NCI-H128 (cell line): ENCODE data around the gene C11orf21.

Experiments
- DNase-seq: peaks from one replicate; lab custom pipeline; 2025; ENCODE audit not compliant: unreplicated experiment; lab: John Stamatoyannopoulos, UW

C11orf21 gene

DNA sequence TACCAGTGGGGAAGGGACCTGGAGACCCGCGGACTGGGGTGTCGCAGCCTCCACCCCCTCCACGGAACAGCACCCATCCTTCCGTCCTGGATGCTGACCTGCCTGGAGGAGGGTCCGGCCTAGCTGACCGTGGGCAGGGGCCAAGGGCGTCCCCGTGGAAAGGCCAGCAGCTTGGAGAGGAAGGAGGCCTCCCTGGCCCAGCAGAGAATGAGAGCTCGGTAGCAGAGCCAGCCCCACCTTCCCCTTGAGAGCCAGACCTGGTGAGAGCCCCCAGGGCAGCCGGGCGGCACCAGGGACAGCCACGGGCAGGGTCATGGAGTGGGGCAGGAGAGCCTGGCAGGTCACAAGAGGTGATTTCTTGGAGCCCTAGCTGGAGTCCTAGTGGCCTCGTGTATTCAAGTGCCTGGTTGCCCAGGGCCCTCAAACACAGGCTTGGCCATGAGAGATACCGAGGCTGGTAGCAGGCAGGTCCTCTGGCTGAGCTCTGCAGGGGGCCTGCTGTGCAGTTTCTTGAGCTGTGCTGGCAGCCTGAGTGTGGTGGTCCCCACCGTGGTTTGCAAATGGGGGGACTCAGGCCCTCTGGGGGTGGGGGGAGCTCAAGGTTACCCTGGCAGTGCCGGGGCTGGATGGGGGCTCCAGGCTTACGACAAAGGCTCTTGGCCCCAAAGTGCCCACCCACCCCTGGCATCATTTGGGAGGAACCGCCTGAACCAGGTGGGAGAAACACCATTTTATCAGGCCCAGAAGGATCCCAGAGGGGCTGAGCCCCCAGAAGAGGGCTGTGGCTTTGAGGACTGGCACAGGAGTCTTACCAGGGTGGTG lies 7.7 kb upstream of the C11orf21 start:
- DNase-seq = no peak

DNA sequence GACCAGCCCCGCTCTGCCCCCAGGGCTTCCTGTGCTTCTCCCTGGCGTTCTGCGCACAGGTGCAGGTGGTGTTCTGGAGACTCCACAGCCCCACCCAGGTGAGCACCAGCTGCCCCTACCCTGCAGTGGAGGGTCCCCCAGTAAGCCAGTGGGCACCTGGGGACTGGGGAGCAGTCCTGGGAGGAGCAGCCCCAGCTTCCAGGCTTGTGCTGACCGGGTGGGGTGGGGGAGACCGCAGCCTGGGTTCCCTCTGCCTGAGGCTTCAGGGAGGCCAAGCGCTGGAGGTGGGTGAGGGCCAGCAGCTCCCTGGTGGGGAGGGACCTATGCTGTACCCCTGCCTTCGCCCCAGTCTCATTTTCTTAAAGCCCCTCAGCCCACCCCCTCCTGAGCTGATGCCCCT lies 7.0 kb upstream of the C11orf21 start:
- no peak for DNase-seq

DNA sequence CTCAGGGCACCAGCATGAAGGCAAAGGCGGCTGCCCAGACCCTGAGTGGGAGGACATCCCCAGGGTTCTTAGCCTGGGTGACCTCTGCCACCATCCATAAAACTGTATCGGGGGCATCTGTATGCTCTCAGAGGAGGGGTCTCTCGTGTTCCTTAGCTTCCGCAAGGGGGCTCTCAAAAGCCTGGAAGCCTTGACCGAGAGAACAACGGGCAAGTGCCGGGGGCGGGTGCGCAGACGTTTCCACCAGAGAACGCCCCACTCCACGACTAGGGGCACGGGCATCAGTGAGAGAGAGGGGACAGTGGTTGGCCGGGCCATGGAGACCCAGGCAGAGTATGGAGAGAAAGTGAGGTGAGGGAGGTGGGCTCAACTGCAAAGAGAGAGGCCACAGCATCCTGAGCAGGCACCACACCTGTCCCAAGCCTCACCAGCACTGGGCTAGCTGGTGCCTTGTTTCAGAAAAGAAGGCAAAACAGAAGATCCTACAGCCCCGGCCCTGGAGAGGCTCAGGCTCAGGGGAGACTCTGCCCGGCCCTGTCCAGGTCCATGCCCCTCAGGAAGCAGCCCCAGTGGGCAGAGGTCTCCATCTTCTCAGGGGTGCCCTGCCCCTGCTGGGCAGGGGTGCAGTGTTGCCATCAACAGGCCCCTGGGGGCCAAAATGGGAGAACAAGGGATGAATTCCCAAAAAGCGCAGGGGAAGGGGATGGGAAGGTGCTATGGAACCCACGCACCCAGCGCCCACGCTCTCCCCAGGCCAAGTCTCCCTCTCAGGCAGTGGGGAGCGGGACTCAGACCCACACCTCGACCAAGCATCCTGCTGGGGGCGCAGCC lies 6.0 kb upstream of the C11orf21 start:
- DNase-seq = no peak

DNA sequence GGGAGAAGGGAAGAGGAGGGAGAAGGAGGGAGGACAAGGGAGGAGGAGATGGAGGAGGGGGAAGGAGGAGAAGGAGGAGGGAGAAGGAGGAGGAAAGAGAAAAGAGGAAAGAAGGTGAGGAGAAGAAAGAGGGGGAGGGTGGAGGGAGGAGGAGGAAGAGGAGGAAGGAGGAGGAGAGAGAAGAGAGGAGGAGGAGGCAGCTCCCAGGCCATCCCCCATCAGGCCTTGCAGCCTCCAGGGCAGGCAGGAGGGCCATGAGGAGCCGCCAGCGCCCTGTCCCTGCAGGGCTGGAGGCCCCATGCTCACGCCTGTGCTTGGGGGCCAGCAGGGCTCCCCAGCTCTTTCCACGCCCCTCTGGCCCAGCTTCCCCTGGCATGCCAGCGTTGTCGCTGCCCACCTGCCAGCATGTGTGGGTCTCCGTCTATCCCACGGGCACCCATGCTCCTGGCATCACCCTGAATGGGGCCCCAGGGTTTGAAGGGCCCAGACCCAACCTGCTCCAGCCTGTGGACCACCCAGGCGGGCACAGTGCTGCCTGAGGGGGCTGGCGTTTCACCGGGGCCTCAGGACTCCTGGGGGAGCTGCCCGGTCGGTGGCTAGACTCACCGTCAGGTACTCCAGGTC lies 5.3 kb upstream of the C11orf21 start:
- DNase-seq = no peak

DNA sequence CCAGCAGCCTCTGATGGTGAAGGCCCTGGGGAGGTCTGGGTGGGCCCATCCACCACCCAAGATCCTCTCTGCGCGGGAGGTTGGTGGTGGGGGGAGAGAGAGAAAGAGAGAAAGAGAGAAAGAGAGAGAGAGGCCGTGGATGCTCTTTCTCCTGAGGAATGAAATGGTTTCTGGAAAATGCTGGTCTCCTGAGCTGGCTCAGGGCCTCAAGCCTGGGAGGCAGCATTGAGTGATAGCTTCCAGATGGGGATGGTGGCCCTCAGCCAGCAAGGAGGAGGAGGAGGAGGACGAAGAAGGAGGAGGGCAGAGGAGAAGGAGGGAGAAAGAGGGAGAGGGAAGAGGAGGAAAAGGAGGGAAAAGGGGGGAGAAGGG lies 4.7 kb upstream of the C11orf21 start:
- no peak for DNase-seq

DNA sequence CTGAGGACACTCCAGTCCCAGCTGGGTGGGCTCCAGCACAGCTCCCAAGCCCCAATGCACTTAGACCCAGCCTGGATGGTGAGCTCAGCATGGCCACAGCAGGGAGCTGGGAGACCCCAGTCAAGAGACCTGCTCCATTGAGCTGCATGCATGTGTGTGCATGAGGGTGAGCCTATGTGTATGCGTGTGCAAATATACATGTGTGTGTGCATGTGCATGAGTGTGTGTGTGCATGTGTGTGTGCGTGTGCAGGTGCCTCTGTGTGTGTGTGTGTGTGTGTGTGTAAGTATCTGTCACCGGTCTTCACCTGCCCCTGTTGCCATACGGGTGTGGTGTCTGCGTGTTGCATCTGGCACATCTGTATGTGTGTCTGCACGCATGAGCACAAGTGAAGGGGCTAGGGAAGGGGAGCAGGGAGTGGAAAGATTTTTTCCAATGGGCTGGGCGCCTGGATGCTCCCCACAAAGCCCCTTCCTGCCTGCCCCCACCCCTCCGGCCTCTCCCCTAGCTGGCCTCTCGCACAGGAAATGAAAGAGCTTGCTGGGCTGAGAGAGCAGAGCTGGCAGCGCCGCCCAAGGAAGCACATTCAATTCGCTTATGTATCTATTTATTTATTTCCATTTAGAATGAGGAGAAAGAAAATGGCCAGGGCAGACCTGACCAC lies 4.2 kb upstream of the C11orf21 start:
- no peak for DNase-seq

DNA sequence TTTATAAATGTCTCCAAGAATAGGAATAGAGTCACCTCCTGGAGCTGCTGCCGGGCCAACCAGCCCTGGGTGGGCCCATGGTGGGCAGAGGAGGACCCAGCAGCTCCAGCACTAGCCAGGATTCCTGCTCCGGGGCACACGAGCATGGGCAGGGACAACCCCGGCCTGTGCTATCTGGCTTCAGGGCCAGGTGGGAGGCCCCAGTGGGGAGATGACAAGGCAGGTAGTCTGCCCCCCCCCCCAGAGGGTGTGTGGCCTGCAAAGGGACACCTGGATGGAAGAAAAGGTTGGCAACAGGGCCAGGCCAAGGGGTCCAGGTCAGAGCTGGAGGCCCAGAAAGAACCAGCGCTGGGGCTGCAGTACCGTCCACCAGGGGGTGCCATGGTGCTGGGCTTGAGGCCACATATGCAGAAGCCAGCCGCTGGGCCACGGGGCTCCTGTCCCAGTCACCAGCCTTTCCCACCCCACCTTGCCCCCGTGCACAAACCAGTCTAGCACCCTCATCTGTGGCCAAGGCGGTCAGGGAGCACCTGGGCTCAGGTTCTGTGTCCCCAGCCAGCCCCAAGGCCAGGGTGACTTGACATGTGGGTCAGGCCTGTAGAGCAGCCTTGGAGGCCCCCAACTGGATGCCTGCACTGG lies 3.5 kb upstream of the C11orf21 start:
- no peak for DNase-seq

DNA sequence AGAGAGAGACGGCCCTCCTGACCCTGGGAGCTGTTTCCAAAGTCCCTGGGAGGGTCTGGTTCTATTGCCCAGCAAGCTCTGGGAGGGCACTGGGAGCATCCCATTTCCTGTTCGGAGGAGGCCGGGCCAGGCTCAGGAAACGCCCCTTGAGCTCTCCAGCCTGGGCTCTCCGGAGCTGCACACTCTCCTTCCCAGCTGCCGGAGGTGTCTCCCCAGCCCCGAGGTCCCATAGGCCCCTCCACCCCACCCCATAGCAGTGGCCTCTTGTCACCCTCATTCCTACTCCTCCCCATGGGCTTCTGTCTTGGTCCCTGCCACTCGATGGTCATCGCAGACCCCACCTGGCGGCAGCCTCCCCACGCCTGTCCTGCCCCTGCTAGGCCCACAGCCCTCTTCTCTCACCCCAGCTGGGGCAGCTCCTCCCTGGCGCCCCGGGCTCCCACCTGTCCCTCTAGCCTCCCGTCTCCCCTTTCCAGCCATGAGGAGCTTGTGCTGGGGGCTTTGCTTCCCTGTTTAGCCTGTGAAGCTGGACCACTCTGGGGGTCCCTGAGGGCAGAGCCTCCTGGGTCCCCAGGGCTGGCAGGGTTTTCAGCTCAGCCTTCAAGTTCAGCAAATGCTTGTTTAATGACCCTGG lies 2.9 kb upstream of the C11orf21 start:
- DNase-seq = no peak

DNA sequence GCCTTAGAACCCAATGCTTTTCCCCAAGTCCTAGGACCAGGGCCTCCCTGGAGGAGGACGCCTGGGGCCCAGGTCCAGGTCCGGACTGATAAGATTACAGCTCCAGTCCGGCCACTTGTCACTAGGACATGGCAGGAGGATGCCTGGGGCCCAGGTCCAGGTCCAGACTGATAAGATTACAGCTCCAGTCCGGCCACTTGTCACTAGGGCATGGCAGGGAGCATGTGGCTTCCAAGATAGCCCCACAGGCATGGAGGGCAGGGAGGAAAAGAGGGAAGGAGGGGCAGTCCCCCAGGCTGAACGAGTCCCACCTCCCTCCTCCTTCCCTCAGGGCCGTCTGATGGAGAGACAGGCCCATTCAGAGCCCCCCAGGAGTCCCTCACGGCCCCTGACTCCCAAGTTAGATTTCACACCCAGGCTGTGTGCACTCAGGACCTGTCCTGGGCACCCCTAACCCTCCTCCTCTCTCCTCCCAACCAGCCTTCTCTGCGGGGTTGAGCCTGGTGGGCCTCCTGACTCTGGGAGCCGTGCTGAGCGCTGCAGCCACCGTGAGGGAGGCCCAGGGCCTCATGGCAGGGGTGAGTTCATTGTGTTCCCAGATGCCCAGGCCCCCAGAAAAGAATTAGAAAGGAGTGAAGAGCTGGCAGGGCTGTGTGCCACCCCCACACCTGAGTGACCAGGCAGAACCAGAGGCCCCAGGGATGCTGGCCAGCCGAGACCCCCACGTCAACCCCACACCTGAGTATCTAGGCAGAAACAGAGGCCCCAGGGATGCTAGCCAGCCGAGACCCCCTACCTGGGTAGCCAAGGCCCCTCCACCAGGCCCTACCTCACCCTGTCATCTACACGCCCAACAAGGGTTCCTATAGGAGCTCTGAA lies 2.1 kb upstream of the C11orf21 start:
- DNase-seq = no peak

DNA sequence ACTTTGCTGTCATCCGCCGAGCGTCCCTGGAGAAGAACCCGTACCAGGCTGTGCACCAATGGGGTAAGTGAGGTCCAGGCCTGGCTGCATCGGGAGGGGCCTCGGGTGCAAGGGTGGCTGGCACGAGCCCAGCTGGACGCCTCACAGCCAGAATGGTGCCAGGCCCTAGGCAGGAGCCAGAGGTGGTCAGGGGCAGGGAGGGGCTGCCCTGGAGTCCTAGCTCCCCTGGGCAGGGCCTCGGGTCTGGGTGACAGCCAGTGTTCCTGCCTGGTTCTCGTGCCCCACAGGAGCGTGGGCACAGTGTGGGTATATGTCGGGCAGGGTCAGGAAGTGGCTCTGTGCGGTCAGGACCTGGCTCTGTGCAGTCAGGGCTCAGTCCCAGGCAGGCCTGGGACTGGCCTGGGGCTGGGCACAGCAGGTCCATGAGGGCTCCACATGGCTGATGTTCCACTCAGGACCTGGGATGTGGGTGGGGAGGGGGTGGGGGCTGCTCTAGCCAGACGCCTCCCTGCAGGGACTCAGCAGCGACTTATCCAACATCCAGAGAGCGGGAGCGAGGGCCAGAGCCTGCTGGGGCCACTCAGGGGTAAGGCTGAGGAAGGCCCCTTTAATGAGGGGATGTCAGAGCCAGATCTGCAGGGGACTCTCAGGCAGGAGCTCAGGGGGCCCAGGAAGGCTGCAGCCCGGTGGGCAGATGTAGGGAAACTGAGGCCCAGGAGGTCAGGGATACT lies 1.3 kb upstream of the C11orf21 start:
- no peak for DNase-seq

DNA sequence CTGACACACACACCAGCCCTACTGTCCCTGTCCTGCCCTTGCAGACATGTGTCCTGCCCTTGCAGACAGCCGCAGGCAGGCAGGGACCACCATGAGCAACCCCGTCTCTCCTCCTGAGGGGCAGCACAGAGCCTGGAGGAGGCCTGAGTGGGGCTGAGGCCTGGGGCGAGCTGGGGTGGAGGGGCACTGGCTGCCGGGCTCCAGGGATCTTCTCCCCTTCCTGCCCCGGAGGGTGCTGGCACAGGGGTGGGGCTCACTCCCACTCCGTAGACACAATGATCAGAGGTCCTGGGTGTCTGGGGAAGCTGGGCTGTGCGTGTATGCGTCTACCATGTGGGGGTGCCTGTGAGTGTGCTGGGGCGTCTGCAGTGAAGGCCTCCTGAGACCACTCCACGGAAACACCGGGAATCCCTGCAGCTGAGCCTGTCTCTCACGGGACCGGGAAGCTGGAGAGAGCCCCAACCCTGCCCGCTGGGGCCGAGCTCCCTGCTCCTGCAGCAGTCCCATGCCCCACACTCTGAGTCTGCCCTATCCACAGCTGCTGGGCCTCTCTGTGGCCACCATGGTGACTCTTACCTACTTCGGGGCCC lies 683 bp upstream of the C11orf21 start:
- no peak for DNase-seq

DNA sequence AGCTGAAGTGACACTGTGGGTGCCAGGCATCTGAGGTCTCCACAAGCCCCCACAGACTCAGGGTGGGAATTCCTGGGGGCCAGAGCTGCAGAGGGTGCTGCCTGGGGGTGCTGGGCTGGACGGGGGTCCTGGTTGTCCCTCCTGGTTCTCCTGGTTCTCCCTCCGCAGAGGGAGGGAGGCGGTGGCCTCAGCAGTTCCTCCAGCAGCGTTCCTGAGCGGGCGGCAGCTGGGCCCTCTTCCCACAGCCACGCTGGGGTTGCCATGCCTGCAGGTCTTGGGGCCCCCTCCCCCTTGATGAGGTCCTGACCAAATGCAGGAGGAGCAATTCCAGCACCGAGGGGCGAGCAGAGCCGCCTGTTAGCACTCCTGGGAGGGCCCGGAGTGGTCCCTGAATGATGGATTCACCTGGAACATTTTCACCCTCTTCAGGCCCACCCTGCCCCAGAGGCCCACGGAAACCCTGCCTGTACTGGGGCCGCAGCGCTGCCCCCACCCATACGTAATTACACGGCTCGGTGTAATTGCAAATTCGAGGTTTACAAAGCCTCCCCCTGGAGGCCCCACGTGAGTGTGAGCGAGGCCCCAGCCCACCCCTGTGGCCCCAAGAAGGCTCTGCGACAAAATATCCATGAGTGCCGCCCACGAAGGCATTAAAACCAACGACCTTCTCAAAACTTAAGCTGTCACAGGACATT lies 635 bp downstream of the C11orf21 start:
- no peak for DNase-seq

DNA sequence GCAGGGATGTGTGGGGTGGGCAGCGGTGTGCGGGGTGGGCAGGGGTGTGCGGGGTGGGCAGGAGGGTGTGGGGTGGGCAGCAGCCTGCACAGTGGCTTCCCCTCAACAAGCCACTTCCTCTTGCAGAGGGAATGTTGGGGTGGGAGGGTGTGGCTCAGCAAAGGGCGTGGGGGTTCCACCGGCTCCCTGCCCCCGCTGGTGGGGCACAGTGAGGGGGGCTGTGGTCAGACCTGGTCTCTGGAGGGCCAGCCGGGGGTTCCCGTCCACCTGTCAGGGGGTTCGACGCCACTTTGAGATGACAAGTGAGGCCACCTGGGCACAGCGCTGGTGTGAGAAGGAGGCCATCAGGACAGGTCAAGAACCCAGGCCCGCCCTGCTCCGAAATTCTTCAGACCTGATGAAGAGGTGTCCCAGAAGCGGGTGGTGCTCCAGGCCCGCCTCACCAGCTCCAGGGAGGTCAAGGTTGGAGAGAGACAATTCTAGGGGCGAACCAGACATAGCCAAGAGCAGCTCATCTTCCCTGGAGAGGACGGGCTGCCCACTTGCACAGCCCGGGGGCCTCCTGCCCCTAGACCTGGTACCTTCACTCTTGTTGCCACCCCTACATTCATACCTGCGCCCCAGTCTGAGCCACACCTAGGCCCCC lies 1.3 kb downstream of the C11orf21 start:
- no peak for DNase-seq

DNA sequence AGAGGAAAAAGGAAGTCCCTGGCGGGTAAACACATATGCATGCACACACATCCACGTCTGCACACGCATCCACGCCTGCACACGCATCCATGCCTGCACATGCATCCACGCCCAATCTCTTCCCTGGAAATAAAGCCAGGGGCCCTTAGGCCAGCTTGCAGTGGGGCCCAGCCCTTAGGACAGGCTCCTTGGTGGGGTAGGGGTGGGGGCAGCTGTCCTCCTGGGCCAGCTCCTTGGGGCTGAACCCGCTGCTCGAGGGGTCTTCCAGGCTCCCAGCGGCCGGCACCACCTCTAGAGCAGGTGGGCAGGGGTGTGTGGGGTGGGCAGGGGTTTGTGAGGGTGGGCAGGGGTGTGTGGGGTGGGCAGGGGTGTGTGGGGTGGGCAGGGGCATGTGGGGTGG lies 1.9 kb downstream of the C11orf21 start:
- no peak for DNase-seq

DNA sequence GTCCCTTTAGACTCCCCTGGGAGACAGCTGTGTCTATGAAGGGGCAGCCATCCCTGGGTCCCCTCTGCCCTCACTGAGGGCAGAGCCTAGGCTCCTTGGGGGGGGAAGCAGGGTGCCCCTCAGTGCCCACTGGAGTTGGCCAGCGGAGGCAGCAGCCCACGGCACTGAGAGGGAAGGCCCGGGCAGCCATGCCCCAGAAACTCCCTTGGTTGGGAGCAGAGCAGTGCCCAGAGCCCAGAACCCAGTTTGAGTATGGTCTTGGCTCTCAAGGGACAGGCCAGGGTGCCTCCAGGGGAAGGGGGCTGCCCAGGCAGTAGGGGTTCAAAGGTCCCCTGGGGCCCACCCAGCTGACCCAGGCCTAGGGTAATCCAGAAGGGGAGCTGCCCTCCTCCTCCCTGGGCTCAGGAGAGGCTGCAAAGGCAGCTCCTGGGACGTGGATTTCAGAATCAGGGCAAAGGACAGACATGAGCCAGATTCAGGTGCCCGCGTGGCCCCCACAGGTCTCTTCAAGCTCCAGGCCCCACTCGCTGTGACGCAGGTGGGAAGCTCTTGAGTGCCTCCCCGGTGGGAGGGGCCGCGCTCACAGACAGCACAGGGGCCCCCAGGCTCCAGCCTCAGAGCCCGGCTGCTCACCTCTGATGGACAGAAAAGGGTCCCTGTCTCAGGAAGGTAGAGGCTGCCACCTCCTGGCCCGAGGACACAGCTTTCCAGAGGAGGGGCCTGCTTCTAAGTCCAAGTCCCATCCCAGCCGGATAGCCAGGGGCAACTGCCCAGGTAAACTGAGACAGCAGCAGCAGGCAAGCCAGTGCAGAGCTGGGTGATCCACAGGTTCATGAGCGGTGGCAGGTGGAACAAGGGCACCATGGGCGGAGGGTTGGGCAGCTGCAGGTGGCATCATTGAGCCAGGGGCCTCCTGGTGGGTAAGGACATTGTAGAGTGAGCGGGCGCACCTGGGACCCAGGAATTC lies 2.6 kb downstream of the C11orf21 start:
- no peak for DNase-seq

DNA sequence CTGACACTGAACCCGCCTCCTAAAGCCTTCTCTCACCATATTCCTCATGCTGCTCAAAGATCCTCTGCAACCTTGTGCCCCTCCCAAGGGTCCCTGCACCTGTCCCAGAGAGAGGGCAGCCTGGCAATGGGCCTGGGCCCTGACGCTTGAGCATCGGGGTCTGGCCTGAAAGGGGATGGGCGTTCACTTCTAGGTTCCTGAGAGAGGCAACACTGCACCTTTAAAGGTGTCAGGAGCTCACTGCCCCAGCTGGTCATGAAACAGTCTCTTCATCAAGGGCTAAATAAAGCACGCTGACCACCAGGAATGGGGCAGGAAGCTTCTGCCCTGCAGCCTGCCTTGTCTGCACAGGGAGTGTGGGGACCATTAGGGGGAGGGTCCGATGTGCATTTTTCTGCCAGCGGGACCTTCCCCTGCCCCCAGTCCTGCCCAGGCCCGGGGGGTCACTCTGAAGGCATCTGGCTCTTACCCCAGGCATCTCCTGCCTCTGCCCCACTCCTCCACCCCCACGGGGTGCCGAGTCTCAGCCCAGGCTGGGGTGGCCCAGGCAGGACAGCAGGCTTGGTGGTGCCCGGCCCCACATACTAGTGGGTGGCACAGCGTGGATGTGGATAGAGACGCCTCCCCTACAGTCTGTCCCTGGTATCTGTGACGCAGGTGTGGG lies 3.5 kb downstream of the C11orf21 start:
- no peak for DNase-seq
